ENCODE data around the gene AGPAT2.

The AGPAT2 gene

DNA sequence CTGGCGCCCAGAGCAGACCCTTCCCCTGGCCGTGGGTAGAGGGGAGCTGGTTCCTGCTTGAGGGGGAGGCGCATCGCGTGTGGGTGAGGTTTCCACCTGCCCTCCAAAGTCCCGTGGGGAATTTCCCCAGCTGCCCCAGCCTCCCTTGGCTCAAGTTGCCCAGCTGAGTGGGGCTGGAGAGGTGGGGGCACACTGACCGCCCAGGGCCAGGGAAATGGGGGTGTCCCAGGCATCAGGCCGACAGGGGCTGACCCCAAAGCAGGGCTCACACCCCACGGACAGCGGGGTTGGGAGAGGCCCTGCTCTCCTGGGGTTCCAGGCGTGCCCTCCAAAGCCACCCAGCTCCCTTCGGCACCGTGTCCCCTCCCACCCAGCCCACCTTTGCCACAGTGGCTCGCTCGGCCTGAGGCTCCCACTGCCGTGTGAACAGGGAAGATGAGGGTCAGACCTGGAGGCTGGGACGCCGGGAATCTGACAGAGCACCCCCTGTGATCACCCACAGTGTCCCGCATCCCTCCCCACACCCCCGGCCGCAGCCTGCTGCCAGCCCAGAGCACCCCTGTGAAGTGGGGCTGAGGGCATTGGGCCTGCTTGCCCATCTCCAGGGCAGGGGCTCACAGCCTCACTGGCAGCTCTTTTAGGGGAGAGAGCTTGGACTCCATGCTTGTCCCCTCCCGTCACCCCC, 25.5 kb downstream of the AGPAT2 start:
- DNase-seq (ENCODE audit: low spot score), result no peak

DNA sequence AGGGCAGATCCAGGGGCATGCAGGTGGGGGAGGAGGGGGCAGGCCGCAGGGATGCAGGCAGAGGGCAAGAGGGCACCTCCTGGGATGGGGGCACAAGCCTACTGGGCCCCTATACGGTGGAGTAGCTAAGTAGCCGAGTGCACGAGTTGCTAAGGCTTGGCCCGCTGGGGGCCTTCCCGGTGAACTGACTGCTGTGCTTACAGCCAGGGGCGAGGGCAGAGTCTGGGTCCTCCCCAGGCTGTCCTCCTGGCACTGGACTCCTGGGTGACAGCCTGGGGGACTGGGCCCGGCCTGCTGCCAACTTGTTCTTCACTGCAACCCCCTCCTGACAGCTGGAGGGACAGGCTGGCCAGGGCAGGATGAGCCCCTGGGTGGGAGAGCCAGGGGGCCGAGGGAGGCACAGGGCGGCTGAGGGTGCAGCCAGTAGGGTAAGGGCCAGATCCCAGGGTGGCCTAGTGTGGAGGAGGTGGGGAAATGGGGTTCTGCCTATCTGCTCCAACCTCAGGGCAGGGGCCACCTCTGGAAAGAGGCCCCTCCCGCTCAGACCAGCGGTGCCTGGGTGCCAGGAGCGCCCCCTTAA, 26.2 kb downstream of the AGPAT2 start:
- DNase-seq (ENCODE audit: low spot score), result no peak

DNA sequence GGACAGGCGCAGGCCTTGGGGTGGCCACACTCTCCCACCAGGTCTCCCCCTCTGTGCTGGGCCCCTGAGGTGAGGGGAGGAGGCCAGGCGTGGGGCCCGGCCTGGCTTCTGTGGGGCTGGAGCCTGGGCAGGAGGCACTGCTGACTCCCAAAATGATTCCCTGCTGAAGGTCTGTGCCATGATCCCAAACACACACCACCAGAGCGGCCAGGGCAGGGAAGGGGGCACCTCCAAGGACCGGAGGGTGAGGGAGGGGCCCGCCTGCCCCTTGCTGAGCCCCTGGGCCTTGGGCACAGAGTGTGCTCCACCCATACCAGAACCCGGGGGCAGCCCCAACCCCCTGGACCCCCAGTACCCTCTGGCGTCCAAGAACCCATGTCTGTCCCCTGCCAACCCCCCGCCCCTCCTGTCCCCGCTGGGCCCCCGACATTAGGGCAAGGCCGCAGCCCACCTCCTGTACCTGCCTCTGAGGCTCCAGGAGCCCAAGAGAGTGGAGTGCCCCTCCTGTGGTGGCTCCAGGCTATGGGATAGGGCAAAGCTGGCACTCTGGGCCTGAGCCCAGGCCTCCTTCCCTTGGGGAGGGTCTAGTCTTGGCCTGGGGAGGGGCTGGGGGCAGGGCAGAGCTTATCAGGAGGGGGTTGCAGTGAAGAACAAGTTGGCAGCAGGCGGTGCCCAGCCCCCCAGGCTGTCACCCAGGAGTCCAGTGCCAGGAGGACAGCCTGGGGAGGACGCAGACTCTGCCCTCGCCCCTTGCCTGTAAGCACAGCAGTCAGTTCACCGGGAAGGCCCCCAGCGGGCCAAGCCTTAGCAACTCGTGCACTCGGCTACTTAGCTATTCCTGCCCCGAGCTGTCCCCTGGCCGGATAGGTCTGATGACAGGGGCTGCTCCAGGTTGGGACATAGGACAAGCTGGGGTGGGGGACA, 27.1 kb downstream of the AGPAT2 start:
- no peak for DNase-seq (ENCODE audit: low spot score)

DNA sequence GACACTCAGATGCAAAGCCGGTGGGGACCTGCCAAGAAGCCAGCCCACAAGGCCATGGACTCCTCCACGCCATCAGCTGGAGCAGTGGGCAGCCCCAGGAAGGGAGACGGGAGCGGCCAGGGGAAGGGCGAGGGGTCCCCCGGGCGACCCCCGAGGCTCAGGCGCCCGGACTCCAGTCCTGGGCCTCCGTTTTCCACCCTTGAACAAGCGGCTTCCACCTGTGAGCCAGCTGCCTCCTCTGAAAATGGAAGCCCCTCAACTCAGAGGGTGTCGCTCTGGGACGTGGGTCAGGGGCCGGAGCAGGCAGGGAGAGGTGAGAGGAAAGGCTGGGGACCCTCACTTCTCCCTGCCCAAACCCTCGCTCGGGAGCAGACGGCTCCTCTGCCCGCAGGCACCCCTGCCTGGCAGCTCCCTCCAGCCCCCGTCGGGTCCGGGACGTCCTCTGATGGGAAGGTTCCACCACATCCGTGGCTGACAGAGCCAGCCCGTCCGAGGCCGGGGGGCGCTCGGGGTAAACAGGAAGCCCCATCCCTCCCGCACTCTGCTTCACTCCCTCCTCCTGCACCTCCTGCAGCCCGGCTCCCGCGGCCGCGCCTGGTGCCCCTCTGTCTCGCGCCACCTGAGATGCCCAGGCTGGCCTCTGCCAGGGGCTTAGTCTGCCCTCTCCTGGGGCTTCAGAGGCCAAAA, 28.3 kb downstream of the AGPAT2 start:
- no peak for DNase-seq (ENCODE audit: low spot score)

DNA sequence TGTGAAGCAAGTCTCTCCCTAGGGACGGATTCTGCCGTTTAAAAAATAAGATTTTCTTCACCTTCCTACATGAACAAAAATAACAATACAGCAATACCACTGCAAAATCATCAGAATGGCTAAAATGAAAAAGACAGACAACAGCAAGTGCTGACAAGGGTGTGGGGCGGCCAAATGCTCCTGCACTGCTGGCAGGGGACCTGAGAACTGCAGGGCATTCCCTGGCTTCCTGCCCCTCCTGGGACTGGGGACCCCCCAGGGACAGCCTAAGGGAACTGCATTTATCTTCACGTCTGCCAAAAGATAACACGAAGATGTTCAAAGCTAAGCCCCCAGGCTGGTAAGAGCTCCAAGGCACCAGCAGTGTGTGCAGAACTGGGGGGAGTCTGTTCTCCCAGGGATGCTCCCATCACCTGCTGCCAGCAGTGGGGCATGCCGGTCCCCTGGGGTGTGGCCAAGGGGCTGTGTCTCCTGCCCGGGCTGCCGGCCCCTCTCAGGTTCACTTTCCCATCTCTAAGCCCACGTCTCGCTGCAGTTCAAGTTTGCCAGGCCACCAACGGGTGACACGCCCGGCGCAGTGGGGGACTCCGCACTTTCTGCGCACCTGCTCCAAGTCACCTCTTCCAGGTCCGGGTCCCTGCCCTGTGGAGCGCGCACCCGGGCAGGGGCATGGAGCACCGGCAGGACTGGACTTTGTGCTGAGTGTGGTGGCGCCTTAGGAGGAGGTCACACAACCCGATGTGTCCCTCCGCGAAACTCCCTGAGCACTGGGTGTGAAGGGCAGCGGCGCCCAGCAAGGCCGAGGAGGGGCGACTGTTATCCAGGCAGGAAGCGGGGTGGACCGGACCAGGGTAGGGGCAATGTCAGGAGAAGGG, 29.0 kb downstream of the AGPAT2 start:
- DNase-seq (ENCODE audit: low spot score), result no peak

DNA sequence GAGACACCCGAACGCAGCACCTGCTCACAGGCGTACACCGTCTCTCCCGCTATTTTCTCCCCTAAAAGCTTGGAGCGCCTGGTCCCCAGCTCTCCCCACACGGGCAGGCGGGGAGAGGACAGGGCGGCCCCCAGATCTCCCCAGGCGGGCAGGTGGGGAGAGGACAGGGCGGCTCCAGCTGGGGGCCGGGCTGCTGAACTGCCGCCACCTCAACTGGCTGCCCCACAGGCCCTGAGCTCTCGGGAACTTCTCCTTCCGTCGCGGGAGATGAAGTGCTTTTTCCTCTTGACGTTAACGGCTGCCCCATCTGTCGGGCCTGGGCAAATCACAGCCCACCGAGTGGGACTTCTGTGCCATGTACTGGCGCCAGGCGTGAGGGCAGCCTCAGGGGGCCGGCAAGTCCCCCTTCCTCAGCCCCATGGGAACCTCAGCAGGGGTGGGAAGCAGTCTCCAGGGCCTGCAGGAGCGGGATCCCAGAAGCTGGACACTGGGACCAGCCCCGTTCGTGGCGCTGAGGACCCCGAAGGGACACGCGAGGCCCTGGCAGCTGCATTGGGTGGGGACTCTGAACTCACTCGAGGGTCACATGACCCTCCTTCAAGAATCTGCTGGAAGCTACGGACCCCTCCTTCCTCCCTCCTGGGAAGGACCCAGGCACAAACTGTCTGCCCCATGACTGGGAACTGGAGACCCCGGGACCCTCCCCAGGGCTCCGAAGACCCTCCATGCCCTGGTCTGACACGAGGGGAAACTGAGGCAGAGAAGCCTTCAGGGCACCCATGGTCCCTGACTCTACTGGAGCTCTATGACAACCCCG, 30.3 kb downstream of the AGPAT2 start:
- DNase-seq (ENCODE audit: low spot score), result no peak

DNA sequence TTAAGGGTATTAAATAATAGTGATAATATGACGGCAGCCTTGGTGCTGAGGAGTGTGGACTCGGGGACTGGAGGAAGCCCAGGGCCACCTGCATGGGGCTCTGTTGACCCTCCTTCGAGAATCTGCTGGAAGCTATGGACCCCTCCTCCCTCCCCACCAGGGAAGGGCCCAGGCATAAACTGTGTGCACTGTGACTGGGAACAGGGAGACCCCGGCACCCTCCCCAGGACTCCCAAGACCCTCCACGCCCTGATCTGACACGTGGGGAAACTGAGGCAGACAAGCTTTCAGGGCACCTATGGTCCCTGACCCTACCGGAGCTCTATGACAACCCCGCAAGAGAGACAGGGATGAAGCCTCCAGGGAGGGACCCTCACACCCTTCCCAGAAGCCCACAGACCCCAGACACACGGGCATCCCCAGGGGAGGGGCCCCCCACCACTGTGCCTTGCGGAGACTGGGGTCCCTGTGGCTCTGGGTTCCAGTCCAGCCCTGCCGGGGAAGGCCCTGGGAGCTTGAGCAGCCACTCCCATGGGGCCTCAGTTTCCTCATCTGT, 31.0 kb downstream of the AGPAT2 start:
- no peak for DNase-seq (ENCODE audit: low spot score)

DNA sequence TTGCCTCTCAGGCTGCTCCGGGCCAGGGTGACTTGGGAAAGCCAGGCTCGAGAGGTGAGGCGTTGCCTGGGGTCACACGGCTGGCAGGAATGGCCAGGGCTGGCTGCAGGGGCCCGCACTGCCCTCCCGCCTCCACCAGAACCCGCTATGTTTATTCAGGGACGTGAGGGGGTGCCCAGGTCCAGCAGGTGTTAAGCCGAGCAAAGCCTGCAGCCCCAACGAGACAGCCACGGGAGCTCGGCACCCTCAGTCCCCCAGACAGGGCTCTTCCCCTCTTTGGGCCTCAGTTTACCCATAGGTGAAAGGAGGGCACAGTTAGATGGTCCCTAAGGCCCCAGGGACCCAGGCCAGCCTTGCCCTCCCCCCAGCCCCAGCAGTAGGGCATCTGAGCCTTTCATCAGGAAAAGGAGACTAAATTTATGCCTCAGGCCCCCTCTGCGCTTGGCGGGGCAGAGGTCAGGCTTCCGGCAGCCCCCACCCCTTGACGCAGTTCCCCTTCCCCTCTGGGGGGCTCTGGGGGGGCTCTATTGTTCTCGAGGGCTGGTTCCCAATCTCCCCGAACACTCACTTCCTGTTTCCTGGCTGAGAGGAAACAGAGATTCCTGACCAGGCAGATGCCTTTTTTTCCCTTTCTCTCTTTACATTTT, 31.6 kb downstream of the AGPAT2 start:
- no peak for DNase-seq (ENCODE audit: low spot score)

DNA sequence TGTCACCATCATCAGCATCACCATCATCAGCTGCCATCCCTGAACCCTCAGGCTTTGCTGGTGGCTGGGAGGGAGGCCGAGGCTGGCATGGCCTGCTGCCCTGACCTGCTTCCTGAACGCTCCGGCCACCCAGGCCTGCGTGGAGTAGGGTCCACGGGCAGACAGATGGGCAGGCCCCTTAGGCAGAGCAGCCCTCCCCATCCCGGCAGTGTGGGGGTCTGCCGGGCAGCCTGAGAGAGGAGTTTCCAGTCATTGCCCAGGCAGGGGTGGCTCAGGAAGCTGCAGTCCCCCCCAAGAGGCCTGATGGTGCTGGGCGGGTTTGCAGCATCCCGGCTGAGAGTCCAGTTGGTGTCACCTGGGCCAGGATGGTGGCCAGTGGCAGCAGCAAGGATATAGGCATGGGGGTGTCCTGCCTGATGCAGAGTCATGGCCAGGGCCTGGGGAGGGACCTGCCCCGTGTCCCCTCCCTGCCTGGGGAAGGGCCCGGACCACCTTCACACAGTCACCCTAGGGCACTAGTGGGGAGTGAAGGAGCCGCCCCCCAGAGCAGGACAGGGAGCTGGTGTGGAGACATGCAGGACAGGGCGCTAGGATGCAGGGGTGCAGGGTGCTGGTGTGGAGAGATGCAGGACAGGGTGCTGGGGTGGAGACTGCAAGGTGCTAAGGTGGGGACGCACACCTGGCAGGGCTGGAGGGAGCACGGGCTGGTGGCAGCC, 32.3 kb downstream of the AGPAT2 start:
- no peak for DNase-seq (ENCODE audit: low spot score)

DNA sequence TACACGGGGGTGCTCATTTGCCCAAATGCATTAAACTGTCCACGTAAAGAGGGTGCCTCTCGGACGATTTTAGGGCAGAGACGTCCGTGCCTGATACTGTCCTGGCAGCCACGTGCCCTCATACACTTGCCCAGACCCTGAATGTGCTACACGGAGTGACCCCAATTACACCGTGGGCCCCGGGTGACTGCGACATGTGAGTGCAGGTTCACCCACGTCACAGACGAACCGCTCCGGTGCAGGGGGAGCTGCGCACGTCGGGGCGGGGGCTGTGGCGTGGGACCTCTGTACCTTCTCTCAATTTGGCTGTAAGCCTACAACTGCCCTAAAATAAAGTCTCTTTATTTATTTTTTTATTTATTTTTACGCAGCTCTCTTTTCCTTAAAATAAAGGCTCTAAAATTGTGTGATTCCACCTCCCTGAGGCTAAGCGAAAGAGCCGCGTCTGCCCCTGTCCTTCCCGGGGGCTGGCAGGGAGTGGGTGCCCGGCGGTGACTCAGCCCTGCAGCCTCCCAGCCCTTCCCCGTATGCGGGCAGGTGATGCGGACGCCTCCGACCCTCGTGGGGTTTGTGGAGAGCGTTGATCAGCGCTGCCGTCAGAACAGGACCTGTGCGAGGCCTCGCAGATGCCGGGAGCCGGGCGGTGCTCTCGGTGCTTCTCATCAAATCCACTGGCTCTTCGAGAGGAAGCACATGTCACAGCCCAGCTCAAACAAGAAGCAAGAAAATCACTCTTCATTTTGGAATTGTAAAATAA, 33.8 kb downstream of the AGPAT2 start:
- no peak for DNase-seq (ENCODE audit: low spot score)

DNA sequence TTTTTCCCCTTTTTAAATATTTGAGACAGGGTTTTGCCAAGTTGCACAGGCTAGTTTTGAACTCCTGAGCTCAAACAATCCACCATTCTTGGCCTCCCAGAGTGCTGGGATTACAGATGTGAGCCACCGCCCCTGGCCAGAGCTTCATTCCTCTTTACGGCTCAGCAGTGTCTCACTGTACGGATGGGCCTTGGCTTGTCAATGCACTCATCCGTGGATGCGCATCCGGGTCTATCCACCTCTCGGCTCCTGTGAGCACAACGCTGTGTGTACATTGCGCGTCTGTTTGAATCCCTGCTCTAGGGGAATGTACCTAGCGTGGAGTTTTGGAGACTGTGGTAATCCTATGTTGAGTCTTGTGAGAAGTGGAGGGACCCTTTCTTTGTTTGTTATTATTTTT, 35.4 kb downstream of the AGPAT2 start:
- DNase-seq (ENCODE audit: low spot score), result no peak

DNA sequence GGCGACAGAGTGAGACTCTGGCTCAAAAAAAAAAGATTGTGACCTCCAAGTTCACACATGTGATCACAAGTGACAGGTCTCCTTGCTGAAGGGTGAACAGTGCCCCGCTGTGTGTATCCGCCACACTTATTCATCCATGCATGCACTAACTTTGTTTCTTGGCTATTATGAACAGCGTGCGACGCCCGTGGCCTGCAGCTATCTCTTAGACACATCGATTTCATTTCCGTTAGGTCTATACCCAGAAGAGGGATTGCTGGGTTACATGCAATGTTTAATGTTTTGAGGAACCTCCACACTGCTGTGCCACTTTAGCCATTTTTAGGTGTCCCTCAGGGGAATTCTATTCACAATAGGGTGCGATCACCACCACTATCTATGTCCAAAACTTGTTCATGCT, 36.6 kb downstream of the AGPAT2 start:
- DNase-seq (ENCODE audit: low spot score), result no peak

DNA sequence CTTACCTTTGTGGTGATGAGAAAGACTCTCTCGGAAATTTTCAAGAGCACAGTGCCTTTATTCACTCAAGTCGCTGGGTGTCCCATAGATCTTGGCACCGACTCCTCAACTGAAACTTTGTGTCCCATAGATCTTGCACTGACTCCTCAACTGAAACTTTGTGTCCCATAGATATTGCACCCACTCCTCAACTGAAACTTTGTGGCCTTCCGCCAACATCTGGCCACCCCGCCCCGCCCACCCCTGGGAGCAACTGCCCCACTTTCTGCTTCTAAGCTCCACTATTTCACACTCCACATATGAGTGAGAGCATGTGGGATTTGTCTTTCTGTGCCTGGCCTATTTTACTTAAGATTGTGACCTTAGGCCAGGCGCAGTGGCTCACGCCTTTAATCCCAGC, 37.2 kb downstream of the AGPAT2 start:
- no peak for DNase-seq (ENCODE audit: low spot score)

DNA sequence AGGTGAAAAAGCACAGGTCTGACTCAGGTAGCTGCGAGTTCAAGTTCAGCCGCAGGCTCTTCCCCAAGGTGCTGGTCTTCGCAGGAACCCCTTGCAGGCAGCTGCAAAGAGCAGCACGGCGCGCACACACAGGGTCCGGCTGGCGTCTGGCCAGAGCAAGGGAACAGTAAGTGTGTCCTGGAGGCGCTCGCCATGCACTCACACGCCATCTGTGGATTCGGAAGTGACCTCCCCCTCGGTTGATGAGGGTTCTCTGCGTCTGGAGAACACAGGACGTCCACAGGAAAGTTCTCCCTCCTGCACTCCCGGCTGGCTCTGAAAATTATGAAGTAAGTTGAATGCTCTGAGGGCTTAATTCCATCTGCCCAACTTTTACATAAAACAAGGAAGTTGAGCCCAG, 38.5 kb downstream of the AGPAT2 start:
- DNase-seq (ENCODE audit: low spot score), result no peak

DNA sequence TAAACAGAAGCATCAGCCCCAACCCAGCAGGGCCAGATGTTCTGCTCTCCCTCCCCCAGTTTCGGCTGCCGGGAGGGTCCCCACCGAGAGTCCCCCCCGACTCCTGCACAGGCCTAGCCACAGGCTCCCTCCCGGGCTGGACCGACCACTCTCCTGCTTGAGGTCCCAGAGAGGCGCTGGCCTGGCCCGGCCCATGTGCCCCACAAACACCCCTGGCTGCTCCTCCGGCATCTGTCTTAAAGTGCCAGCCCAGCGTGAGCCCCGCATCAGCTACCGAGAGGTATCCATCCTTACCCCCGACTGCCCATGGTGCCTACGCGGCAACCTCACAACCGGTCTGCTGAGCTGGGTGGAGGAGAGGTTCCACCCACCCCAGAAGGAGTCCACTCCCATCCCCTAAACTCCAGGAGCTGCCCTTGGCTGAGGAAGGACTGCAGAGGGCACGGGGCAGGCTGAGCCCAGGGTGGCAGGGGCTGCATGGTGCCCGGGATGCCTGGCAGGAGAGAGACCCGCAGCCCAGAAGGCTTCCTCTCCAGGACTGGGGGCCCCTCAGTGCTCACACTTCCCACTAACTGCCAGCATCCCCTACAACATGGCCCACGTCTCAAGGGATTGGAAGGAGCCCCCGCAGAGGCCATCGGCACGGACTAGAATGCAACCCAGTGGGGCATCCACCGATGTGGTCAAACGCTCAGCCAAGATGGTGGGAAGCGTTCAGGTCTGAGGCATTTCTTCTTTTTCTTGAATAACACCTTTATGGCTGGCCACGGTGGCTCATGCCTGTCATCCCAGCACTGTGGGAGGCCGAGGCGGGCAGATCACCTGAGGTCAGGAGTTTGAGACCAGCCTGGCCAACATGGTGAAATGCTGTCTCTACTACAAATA, 40.2 kb downstream of the AGPAT2 start:
- DNase-seq (ENCODE audit: low spot score), result no peak

DNA sequence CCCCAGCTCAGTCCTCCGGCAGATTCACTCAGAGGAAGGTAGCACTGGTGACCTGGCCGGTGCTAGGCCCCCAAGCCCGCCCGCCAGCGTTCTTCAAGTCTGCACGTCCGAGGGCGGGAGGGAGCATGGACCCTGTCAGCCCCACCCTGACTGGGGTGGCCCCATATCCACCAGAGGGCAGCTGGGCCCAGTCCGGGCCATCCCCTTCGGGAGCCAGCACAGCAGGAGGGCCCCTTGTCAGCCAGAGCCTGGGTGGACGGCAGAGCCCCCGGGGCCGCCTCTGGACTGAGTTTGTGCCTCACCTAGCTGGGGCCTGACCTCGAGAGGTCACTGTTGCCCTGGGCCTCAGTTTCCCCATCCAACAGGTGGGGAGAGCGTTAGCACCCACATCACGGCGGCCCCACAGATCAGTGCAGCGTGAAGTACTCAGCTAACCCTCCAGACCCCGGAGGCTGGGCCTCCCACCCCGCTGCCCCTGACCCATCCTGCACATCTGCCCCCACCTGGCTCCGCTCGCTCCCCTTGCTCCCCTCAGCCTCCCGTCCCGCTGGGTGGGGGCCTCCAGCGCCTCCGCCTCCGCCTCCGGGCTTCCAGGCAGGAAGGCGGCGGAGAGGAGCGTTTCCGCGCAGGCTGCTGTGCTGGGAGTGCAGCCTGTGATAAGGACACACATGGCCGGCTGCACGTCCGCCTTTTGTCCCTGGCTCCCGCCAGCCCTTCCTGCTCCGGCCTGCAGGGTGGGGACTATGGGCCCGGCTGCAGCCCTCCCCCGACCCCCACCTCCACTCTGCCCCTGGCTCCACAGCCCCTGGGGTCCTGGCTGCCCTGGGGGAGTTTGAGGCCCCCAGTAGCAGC, 41.1 kb downstream of the AGPAT2 start:
- no peak for DNase-seq (ENCODE audit: low spot score)
